ENCODE data around the gene POLR2E. TPM values are rescaled to one million over a fixed set of nuclear protein-coding genes. Genes with fewer than 3 reads are reported as not detected.

POLR2E gene
- total RNA-seq, 4 donors from 2014 or later: 81.6 to 136 (median 121) TPM

DNA sequence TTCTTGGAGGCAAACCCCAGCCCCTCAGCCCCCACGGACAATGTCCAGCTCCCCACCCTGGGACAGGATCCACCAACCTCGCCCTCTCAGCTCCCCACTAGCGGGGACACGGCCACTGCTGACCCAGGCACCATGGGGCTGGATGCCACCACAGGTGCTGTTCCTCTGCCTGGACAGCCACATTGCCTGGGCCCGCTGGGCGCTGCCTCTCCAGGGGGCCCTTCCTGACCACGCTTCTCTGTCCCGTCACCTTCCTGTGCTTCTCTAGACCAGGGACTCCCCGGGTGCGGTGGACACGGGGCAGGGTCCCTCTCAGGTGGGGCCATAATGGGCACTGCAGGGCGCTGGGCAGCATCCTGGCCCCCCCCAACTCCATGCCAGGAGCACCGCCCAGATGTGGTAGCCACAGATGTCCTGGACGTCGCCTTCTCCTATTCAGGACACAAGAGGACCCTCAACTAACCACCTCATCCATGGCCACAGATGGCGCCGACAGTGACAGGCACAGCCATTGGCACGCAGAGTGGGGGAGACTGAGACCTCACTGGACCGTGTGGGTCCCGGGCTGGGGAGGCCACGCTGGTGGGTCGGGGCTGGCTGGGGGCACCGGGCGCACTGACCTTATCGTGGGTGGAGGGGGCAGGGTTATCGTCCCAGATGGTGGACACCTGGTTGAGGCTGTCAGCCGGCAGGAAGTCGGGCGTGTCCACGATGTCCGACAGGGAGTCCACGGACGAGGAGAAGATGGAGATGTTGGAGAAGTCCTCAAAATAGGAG is 32.0 kb upstream of the POLR2E start:
- peaks cover 0 to 74% (median 27%) of the 10 kb centered on the region in 3 donors for H3K36me3 ChIP-seq
- H3K4me1 ChIP-seq: peaks cover 0 to 69% (median 27%) of the 10 kb centered on the region in 4 donors
- WGBS, 2 donors: 90 to 93% methylated on average over 15 to 32 of the region's 33 CpGs
- H3K27ac ChIP-seq: peak overlapping the region in 1 of 4 donors; percentile 47
- no peaks in the 10 kb centered on the region for H3K9me3 ChIP-seq
- H3K27me3 ChIP-seq: no peaks in the 10 kb centered on the region
- no peak overlapping the region for H3K4me3 ChIP-seq
- no peak for TF ChIP-seq POLR2A (IDR thresholded peaks at IDR 0.05)
- no peak for TF ChIP-seq EP300 (IDR thresholded peaks at IDR 0.05)
- TF ChIP-seq, protein P1, sequence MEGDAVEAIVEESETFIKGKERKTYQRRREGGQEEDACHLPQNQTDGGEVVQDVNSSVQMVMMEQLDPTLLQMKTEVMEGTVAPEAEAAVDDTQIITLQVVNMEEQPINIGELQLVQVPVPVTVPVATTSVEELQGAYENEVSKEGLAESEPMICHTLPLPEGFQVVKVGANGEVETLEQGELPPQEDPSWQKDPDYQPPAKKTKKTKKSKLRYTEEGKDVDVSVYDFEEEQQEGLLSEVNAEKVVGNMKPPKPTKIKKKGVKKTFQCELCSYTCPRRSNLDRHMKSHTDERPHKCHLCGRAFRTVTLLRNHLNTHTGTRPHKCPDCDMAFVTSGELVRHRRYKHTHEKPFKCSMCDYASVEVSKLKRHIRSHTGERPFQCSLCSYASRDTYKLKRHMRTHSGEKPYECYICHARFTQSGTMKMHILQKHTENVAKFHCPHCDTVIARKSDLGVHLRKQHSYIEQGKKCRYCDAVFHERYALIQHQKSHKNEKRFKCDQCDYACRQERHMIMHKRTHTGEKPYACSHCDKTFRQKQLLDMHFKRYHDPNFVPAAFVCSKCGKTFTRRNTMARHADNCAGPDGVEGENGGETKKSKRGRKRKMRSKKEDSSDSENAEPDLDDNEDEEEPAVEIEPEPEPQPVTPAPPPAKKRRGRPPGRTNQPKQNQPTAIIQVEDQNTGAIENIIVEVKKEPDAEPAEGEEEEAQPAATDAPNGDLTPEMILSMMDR (IDR thresholded peaks at IDR 0.05): no peak
- DNase-seq (ENCODE audit: low spot score in 2 of 2): no peak

DNA sequence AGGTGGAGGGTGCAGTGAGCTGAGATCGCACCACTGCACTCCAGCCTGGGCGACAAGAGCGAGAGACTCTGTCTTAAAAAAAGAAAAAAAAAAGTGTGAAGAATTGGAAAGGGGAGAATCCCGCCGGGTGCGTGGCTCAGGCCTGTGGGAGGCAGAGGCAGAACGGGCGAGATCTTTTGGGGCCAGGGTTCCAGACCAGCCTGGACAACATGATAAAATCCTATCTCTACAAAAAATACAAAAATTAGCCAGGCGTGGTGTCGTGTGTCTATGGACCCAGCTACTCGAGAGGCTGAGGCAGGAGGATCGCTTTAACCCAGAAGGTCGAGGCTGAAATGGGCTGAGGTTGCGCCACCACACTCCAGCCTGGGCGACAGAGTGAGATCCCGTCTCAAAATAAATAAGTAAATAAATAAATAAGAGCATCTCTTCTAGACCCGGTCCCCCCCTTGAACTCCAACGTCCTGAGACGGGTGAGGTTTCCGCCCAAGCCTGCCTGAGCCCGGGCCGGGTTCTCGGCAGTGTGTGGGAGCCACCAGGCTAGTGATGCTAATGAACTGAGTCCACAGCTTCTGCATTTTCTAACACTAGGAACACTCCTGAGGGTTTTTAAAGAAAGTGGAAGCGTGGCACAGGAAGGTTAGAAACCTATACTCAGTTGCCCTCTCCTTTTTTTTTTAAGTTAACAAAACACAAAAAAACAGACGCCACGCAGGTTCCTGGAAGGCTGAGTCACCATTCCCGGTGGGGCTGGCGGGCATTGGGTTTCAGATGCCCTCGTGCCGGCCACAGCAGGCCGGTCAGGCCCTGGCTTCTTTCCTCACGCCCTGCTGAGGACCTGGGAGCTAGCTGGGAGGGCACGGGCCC is 30.7 kb upstream of the POLR2E start:
- TF ChIP-seq POLR2A (IDR thresholded peaks at IDR 0.05) (no peak), EP300 (IDR thresholded peaks at IDR 0.05) (no peak)
- TF ChIP-seq, protein P1 (IDR thresholded peaks at IDR 0.05): no peak
- Histone ChIP-seq H3K9me3 (no peaks in the 10 kb centered on the region), H3K27me3 (no peaks in the 10 kb centered on the region), H3K4me3 (no peak overlapping the region), H3K36me3 (peaks cover 0 to 87% (median 33%) of the 10 kb centered on the region in 3 donors), H3K27ac (peak overlapping the region in 1 of 4 donors; percentile 47), H3K4me1 (peaks cover 0 to 58% (median 18%) of the 10 kb centered on the region in 4 donors)
- WGBS, 2 donors: 86 to 88% methylated on average over 28 to 33 of the region's 33 CpGs
- DNase-seq (ENCODE audit: low spot score in 2 of 2): no peak

DNA sequence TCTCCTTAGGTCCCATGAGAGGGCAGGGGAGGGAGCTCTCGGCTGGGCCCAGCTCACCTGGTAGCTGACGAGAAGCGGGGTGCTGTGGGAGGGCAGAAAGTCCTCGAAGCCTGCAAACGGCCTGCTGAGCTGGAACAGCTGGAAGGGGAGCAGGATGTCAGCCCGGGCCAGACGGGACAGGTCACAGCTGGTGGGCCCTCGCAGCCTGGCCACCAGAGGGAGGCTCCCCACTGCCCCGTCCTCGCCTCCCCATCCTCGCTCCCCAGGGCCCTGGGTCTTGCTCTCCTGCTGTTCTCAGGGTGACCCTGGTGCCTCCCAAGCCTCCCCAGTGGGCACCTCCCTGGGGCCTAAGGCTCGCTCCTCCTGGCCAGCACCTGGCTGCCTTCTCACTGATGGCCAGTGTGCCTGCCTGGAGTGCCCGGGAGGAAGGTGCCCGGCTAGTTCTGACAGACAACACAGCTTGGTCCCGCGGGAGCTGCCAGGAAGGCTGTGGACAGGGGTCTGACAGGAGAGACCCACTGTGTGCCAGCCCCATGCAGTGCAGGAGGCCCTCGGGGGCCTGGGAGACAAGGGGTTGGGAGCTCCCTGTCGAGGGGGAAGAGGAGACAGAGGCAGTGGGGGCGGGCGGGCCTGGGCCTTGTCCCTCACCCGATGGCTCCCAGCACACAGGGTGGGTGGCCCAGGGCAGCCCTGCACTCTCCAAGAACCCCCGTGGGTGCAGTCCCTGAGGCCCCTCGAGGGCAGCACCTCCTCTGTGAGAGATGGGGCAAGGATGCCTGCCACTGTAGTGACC is 28.9 kb upstream of the POLR2E start:
- H3K4me3 ChIP-seq: no peak overlapping the region
- H3K4me1 ChIP-seq: peaks cover 0 to 40% (median 1%) of the 10 kb centered on the region in 4 donors
- no peak for TF ChIP-seq EP300 (IDR thresholded peaks at IDR 0.05)
- no peak for TF ChIP-seq POLR2A (IDR thresholded peaks at IDR 0.05)
- TF ChIP-seq, protein P1 (IDR thresholded peaks at IDR 0.05): no peak
- WGBS, 2 donors: 89 to 90% methylated on average over 16 to 18 of the region's 23 CpGs
- no peak for DNase-seq (ENCODE audit: low spot score in 2 of 2)
- H3K36me3 ChIP-seq: peaks cover 0 to 96% (median 42%) of the 10 kb centered on the region in 3 donors
- H3K9me3 ChIP-seq: no peaks in the 10 kb centered on the region
- H3K27me3 ChIP-seq: no peaks in the 10 kb centered on the region
- H3K27ac ChIP-seq: peak overlapping the region in 2 of 4 donors; percentile 8 to 12

DNA sequence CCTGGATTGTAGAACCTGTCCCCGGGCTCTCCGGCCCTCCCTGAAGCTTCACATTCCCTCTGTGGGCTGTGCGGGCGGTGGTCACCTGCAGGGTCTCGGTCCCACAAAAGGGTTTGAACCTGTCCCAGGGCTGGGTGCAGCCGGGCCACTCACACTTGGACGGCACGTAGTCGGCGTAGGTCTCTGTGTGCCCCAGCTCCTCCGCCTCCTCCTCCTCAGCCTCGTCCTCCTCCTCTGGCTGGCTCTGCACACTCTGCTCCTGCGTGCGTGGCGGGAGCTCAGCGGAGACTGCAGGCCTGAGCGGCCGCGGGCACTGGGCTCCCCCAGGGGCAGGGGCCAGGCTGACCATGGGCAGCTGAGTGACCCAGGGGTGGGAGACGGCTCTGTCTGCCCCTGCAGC is 28.2 kb upstream of the POLR2E start:
- Histone ChIP-seq H3K9me3 (no peaks in the 10 kb centered on the region), H3K4me3 (no peak overlapping the region), H3K27ac (no peak overlapping the region), H3K4me1 (peaks cover 0 to 34% (median 1%) of the 10 kb centered on the region in 4 donors), H3K36me3 (peaks cover 0 to 98% (median 49%) of the 10 kb centered on the region in 3 donors), H3K27me3 (no peaks in the 10 kb centered on the region)
- WGBS, 2 donors: 90 to 94% methylated on average over 16 to 20 of the region's 20 CpGs
- DNase-seq (ENCODE audit: low spot score in 2 of 2): no peak
- TF ChIP-seq POLR2A (IDR thresholded peaks at IDR 0.05) (no peak), EP300 (IDR thresholded peaks at IDR 0.05) (no peak)
- TF ChIP-seq, protein P1 (IDR thresholded peaks at IDR 0.05): no peak
